NCI-H187 (cell line): Measurements from ENCODE around the gene ITGA1.
A peak's percentile ranks its signal among the peaks of the same experiment; 100 is the strongest.
"Not testable (repeated sequence)": the region's sequence is repeated elsewhere in the genome, so short reads cannot be mapped to it uniquely, and the experiment has no call there.

Source experiments
- DNase-seq, 2 experiments: peaks; one replicate each; lab custom pipeline; 2025; lab: John Stamatoyannopoulos, UW

The ITGA1 gene

GRCh38 chr5:52802272-52802973, 14.7 kb downstream of the ITGA1 start:
- DNase-seq: no peak

- no peak for DNase-seq
Observed at GRCh38 chr5:52802974-52803336, 15.2 kb downstream of the ITGA1 start.

- DNase-seq: no peak
Observed at GRCh38 chr5:52804387-52804791, 16.7 kb downstream of the ITGA1 start.

- no peak for DNase-seq
Observed at GRCh38 chr5:52804981-52805380, 17.3 kb downstream of the ITGA1 start.

- no peak for DNase-seq
Observed at GRCh38 chr5:52805615-52806014, 17.9 kb downstream of the ITGA1 start.

GRCh38 chr5:52807037-52807436, 19.3 kb downstream of the ITGA1 start:
- DNase-seq: no peak

- no peak for DNase-seq
Observed at GRCh38 chr5:52807723-52808122, 20.0 kb downstream of the ITGA1 start.

- DNase-seq: no peak
Observed at GRCh38 chr5:52808316-52808901, 20.7 kb downstream of the ITGA1 start.

- no peak for DNase-seq
Observed at GRCh38 chr5:52809884-52810283, 22.2 kb downstream of the ITGA1 start.

- DNase-seq: no peak
Observed at GRCh38 chr5:52810426-52810825, 22.7 kb downstream of the ITGA1 start.

- DNase-seq: no peak
Observed at GRCh38 chr5:52811067-52811749, 23.5 kb downstream of the ITGA1 start.

- no peak for DNase-seq
Observed at GRCh38 chr5:52814352-52815148, 26.8 kb downstream of the ITGA1 start.

- no peak for DNase-seq
Observed at GRCh38 chr5:52817818-52818217, 30.1 kb downstream of the ITGA1 start.

- no peak for DNase-seq
Observed at GRCh38 chr5:52818360-52818759, 30.6 kb downstream of the ITGA1 start.

- DNase-seq: not testable (repeated sequence)
Observed at GRCh38 chr5:52818807-52819206, 31.1 kb downstream of the ITGA1 start.

GRCh38 chr5:52821901-52822300, 34.2 kb downstream of the ITGA1 start:
- DNase-seq: no peak

GRCh38 chr5:52822437-52822836, 34.7 kb downstream of the ITGA1 start:
- peak in 1 of 2 experiments; percentile 20 for DNase-seq

- no peak for DNase-seq
Observed at GRCh38 chr5:52824827-52825226, 37.1 kb downstream of the ITGA1 start.

- no peak for DNase-seq
Observed at GRCh38 chr5:52825826-52826225, 38.1 kb downstream of the ITGA1 start.

- DNase-seq: no peak
Observed at GRCh38 chr5:52827815-52828214, 40.1 kb downstream of the ITGA1 start.

- no peak for DNase-seq
Observed at GRCh38 chr5:52829664-52830063, 41.9 kb downstream of the ITGA1 start.

GRCh38 chr5:52830650-52831049, 42.9 kb downstream of the ITGA1 start:
- DNase-seq: no peak
